DMS79 treated with DMSO at 0.1 percent for 48 hours (cell line): ENCODE measurements around the gene ERFL.
A peak's percentile ranks its signal among the peaks of the same experiment; 100 is the strongest.

Experiments
- DNase-seq: peaks from one replicate; lab custom pipeline; 2025; lab: John Stamatoyannopoulos, UW

The ERFL gene

GRCh38 chr19:41912899-41913537, 15.2 kb downstream of the ERFL start:
- no peak for DNase-seq

GRCh38 chr19:41911889-41912731, 16.1 kb downstream of the ERFL start:
- DNase-seq: no peak

GRCh38 chr19:41910992-41911888, 17.0 kb downstream of the ERFL start:
- DNase-seq: no peak

- DNase-seq: no peak
Measured at GRCh38 chr19:41910240-41910991, 17.8 kb downstream of the ERFL start.

GRCh38 chr19:41909706-41910105, 18.5 kb downstream of the ERFL start:
- DNase-seq: no peak

GRCh38 chr19:41908724-41909464, 19.4 kb downstream of the ERFL start:
- no peak for DNase-seq

GRCh38 chr19:41907994-41908615, 20.1 kb downstream of the ERFL start:
- DNase-seq: no peak

- no peak for DNase-seq
Measured at GRCh38 chr19:41906916-41907680, 21.2 kb downstream of the ERFL start.

- no peak for DNase-seq
Measured at GRCh38 chr19:41906271-41906670, 22.0 kb downstream of the ERFL start.

GRCh38 chr19:41905273-41906002, 22.8 kb downstream of the ERFL start:
- DNase-seq: no peak

- DNase-seq: peak; percentile 97
Measured at GRCh38 chr19:41904118-41904870, 24.0 kb downstream of the ERFL start.

- DNase-seq: peak; percentile 59
Measured at GRCh38 chr19:41903193-41903953, 24.9 kb downstream of the ERFL start.

GRCh38 chr19:41902594-41902993, 25.7 kb downstream of the ERFL start:
- DNase-seq: no peak

GRCh38 chr19:41901707-41902360, 26.4 kb downstream of the ERFL start:
- DNase-seq: no peak

- DNase-seq: no peak
Measured at GRCh38 chr19:41898235-41898634, 30.0 kb downstream of the ERFL start.

- no peak for DNase-seq
Measured at GRCh38 chr19:41897820-41898219, 30.4 kb downstream of the ERFL start.

GRCh38 chr19:41897181-41897580, 31.1 kb downstream of the ERFL start:
- no peak for DNase-seq
